BJ (cell line): ENCODE data around the gene CYP2U1. TPM values are rescaled to one million over a fixed set of nuclear protein-coding genes. Genes with fewer than 3 reads are reported as not detected.
A peak's percentile ranks its signal among the peaks of the same experiment; 100 is the strongest.

Source experiments
- CTCF ChIA-PET: fragments of 350-600 bp; formaldehyde crosslinking; extraction: SDS; loops from one replicate; lab custom pipeline; 2021; ENCODE audit warnings: antibody characterized with exemption, inconsistent platforms; lab: Yijun Ruan, JAX
- POLR2A ChIA-PET: fragments of 300-600 bp; sonication (Branson Sonifier 250); formaldehyde crosslinking; extraction: SDS; loops from one replicate; lab custom pipeline; 2021; ENCODE audit warnings: antibody characterized with exemption; lab: Charles Lee
- DNase-seq: peaks from one replicate; pipeline ENCODE4 v3.0.0-alpha.2; 2011; ENCODE audit warnings: low read depth
- H3K27me3 ChIP-seq: 2 replicates; pipeline ENCODE4 v1.6.0; 2011; ENCODE audit warnings: low read length; ENCODE audit not compliant: control insufficient read depth, insufficient read depth
- H3K36me3 ChIP-seq: 2 replicates; pipeline ENCODE4 v1.5.1; 2011; ENCODE audit warnings: low read length; ENCODE audit not compliant: control insufficient read depth, insufficient read depth
- H3K4me3 ChIP-seq: 2 replicates; pipeline ENCODE4 v1.5.1; 2011; ENCODE audit warnings: low read depth, mild to moderate bottlenecking, control low read depth, low read length
- polyA minus RNA-seq: library from RNA; depleted of rRNA, polyadenylated mRNA; stranded (reverse); fragments of >200 nt; gene quantifications from 2 replicates; pipeline ENCODE4 v1.2.3, GENCODE V29; 2011; rRNA and poly(A)+ RNA removed
- polyA plus RNA-seq: library from polyadenylated mRNA; depleted of rRNA; stranded (reverse); fragments of >200 nt; gene quantifications from 2 replicates; pipeline ENCODE4 v1.2.3, GENCODE V29; 2011; rRNA removed
- TF ChIP-seq, protein P1 (sequence below): IDR thresholded peaks from 2 replicates; pipeline ENCODE4 v1.5.1; 2011; ENCODE audit warnings: low read depth, mild to moderate bottlenecking, control low read depth, inconsistent platforms, low read length, moderate library complexity; ENCODE audit not compliant: insufficient read depth

Gene CYP2U1
- polyA plus RNA-seq (7.6 and 12.8 TPM in 2 replicates), polyA minus RNA-seq (7.5 TPM in 2 replicates)

GRCh38 chr4:107930821-107931774 lies at the start of gene CYP2U1:
Gene CYP2U1 (plus strand): TSS chr4:107931549. CDS start chr4:107931644, 95 bp downstream.
- H3K36me3 ChIP-seq: no peaks in the 10 kb centered on the region
- TF ChIP-seq, protein P1, sequence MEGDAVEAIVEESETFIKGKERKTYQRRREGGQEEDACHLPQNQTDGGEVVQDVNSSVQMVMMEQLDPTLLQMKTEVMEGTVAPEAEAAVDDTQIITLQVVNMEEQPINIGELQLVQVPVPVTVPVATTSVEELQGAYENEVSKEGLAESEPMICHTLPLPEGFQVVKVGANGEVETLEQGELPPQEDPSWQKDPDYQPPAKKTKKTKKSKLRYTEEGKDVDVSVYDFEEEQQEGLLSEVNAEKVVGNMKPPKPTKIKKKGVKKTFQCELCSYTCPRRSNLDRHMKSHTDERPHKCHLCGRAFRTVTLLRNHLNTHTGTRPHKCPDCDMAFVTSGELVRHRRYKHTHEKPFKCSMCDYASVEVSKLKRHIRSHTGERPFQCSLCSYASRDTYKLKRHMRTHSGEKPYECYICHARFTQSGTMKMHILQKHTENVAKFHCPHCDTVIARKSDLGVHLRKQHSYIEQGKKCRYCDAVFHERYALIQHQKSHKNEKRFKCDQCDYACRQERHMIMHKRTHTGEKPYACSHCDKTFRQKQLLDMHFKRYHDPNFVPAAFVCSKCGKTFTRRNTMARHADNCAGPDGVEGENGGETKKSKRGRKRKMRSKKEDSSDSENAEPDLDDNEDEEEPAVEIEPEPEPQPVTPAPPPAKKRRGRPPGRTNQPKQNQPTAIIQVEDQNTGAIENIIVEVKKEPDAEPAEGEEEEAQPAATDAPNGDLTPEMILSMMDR: 0 out of 2 replicates have a peak, but pooled peaks have one; percentile 2
- H3K27me3 ChIP-seq: no peaks in the 10 kb centered on the region
- DNase-seq: peak; percentile 16
- CTCF ChIA-PET: interaction anchor here (0.5 to 1.5 kb wide), 5 partner anchors 9 to 168 kb away, joined by 3 to 5 read pairs (median 3); no protein-coding TSS in a partner anchor
- peak within 1 kb of the TSS; percentile 73 for H3K4me3 ChIP-seq
- POLR2A ChIA-PET: interaction anchor here (0.6 kb wide), 1 partner anchor 50 kb away, joined by 3 read pairs; no protein-coding TSS in a partner anchor

- Histone ChIP-seq H3K36me3 (no peaks in the 10 kb centered on the region), H3K4me3 (no peak overlapping the region), H3K27me3 (no peaks in the 10 kb centered on the region)
- ChIA-PET POLR2A (no interaction called here), CTCF (interaction anchor here (0.6 kb wide), 1 partner anchor 18 kb away, joined by 3 read pairs; no protein-coding TSS in a partner anchor)
- no peak for DNase-seq
- TF ChIP-seq, protein P1: no peak
These were observed 45.5 kb upstream of the CYP2U1 start for GRCh38 chr4:107885865-107886264.

DNA sequence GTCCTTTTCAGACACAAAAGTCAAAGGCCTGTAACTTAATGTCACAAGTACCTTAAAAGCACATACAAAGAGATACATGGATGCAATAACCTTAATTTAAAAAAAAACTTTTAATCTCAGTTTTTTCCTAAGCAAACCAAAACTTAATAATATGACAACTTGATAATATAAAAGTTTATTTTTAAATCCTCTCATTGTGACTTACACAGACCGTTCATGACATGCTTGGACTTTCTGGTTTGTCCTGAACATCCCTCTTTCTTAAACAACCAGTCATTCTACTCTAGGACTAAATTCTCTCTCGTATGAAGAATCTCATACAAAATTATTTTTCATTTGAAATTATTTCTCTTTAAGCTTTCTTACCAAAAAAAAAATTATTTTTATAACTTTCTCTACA lies 43.1 kb upstream of the CYP2U1 start:
- H3K27me3 ChIP-seq: no peaks in the 10 kb centered on the region
- ChIA-PET CTCF (no interaction called here), POLR2A (no interaction called here)
- DNase-seq: no peak
- TF ChIP-seq, protein P1: no peak
- no peak overlapping the region for H3K4me3 ChIP-seq
- H3K36me3 ChIP-seq: no peaks in the 10 kb centered on the region

DNA sequence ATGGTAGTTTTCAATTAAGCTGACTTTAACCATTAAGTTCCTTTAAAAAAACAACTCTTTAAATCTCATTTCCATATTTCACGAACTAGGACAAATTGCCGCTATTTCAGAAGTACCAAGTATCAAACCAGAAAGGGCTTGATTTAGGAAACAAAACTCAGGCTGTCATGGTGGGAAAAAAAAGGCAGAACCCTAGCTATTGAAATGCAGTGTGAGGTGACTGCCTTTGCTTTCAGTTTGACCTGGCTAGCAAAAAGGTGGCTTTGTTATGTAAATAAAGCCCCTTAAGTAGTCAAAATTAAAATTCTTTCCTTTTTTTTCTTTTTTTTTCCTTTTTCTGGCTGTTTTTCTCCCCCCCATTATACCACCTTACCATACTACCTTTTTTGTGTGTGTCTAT lies 40.6 kb upstream of the CYP2U1 start:
- H3K36me3 ChIP-seq: no peaks in the 10 kb centered on the region
- H3K4me3 ChIP-seq: no peak overlapping the region
- ChIA-PET CTCF (interaction anchor here (0.5 to 0.6 kb wide), 2 partner anchors 31 to 137 kb away, joined by 3 read pairs; no protein-coding TSS in a partner anchor), POLR2A (no interaction called here)
- TF ChIP-seq, protein P1: no peak
- no peak for DNase-seq
- no peaks in the 10 kb centered on the region; the same call in 1 of the 2 replicates for H3K27me3 ChIP-seq

GRCh38 chr4:107891299-107891698 lies 40.0 kb upstream of the CYP2U1 start:
- Histone ChIP-seq H3K4me3 (no peak overlapping the region), H3K36me3 (no peaks in the 10 kb centered on the region), H3K27me3 (no peaks in the 10 kb centered on the region; the same call in 1 of the 2 replicates)
- POLR2A ChIA-PET: no interaction called here
- TF ChIP-seq, protein P1: no peak
- no peak for DNase-seq
- CTCF ChIA-PET: no interaction called here
